Thyroid gland (tissue), 4 donors: ENCODE data around the gene DUSP15.

Source experiments
- CTCF ChIP-seq, 6 experiments: fragments of 200-600 bp in 3 of 6; fragments of 450-650 bp in 3 of 6; sonication (generic) in 3 of 6; IDR thresholded peaks; one replicate each; pipeline ENCODE4 v1.5.1; 2016 to 2019; ENCODE audit warnings: antibody characterized with exemption in 6 of 6, mild to moderate bottlenecking in 2 of 6, inconsistent platforms in 1 of 6, moderate library complexity in 1 of 6
- POLR2A ChIP-seq, 2 donors: fragments of 450-650 bp; IDR thresholded peaks; one replicate each; pipeline ENCODE4 v1.6.1; 2017; ENCODE audit warnings: antibody characterized with exemption in 2 of 2, mild to moderate bottlenecking in 2 of 2, moderate library complexity in 1 of 2

- TF ChIP-seq CTCF (IDR thresholded peaks at IDR 0.05) (no peak), POLR2A (IDR thresholded peaks at IDR 0.05) (no peak)
Observed at GRCh38 chr20:31877684-31878083, 7.4 kb upstream of the DUSP15 start.
